GM19023 (cell line): ENCODE measurements around the gene FBLIM1.

Source experiments
- ATAC-seq: cut with Tn5 transposase; IDR thresholded peaks from one replicate; pipeline ENCODE4 v1.9.1; 2021; ENCODE audit warnings: mild to moderate bottlenecking, moderate library complexity; ENCODE audit not compliant: unreplicated experiment

Gene FBLIM1

GRCh38 chr1:15747378-15747777 is 11.2 kb upstream of the FBLIM1 start:
- no peak for ATAC-seq

GRCh38 chr1:15748264-15748663 is 10.3 kb upstream of the FBLIM1 start:
- no peak for ATAC-seq

DNA sequence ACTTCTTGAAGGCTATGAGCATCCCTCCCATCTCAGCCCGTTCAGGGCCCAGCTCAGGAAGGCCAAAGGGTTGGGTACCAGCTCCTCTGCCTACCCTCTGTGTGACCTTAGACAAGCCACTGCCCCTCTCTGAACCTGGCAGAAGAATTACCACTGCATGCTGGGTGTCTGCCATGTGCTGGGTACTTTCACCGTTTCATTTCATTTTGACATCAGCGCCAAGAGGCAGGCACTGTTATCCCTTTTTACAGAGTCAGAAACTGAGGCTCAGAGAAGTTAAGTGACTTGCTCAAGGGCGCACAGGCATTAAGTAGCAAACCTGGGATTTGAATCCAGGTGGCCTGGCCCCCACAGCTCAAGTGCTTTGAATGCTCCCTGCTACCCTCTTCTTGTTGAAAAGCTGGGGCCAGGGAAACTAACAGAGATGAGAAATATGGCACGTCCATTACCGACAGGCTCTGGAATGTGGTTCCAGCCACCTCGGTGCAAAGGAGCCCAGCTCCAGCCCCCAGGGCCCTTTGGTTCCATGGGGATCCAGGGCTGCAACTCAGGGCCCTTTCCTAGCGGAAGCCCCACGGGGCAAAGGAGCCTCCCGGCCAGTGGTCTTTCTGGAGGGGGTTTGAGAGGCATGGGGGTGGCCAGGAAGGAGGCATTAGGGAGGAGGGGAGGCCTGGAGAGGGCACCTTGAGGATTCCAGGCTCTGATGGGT is 9.8 kb upstream of the FBLIM1 start:
- no peak for ATAC-seq

GRCh38 chr1:15749399-15750291 is 8.9 kb upstream of the FBLIM1 start:
- ATAC-seq = no peak

- no peak for ATAC-seq
Measured at GRCh38 chr1:15750924-15751323, 7.7 kb upstream of the FBLIM1 start.

DNA sequence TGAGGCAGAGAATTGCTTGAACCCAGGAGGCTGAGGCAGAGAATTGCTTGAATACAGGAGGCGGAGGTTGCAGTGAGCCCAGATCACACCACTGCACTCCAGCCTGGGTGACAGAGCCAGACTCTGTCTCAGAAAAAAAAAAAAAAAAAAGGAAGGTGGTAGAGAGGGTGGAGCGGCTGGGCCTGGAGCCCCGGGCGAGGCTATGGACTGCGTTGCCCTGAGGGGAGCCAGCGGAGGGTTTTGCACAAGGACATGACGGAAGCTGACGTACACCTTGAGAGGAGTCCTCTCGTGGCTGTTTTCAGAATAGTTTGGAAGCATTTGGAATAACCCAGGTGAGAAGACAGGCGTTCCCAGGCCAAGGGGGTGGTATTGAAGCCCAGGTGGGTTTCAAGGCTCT is 6.9 kb upstream of the FBLIM1 start:
- no peak for ATAC-seq

- ATAC-seq = no peak
Measured at GRCh38 chr1:15753776-15754175, 4.8 kb upstream of the FBLIM1 start.

GRCh38 chr1:15755021-15755645 is 3.5 kb upstream of the FBLIM1 start:
- ATAC-seq = no peak

- ATAC-seq = no peak
Measured at GRCh38 chr1:15755646-15756040, 3.0 kb upstream of the FBLIM1 start.

- ATAC-seq = no peak
Measured at GRCh38 chr1:15756143-15757015, 2.2 kb upstream of the FBLIM1 start.

DNA sequence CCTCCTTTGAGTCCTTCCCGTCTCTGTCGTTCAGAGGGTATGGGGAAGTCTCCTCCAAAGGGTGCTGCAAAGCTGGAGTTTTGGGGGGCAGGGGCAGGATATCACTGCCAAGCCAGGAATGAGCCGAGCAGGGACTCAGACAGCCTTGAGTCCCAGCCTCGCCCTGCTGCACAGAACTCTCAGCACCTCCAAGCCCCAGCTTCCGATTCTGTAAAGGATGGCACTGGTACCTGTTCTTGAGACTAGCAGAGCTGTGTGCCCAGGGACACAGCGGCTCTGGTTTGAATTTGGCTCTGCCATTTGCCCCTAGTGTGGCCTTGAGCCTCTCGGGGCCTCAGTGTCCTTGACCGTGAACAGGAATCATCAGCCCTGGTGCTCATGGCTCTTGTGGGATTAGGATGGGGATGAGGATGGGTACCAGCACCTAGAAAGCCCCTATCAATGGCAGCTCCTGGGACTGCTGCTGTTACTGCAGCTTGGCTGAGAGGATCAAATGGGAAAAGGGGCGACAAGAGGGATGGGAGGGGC is 1.5 kb upstream of the FBLIM1 start:
- ATAC-seq = no peak

- ATAC-seq = no peak
Measured at GRCh38 chr1:15757575-15758342, 836 bp upstream of the FBLIM1 start.

GRCh38 chr1:15758953-15759661 is 512 bp downstream of the FBLIM1 start:
- ATAC-seq = no peak

DNA sequence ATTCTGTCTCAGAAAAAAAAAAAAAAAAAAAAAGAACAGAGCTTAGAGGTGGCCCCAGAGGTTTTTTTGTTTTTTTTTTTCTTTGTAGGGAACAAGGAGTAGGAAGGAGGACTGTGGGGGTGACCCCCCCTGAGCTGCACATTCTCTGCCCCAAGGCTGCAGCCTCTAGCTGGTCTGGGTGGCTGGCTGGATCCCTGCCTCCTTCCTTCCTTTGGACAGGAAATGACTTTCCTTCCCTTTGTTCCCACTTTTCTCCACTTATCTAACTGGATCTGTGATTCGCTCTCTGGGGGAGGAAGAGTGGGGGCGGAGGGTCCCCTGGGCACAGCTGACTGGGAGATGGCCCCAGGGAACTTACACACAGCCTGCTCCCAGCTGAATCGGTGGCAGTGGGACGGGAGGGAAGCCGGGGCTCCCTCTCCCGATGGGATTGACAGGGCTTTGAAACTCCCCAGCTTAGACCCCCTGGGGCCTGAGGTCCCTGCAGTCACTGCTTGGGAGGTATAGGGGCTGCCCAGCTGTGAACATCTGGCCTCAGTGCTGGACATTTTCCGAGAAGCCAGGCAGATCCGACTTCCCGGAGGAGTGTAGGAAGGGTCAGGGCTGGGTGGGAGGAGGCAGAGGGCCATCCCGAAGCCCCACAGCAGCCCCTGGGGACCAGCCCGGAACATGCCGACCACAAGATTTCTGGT is 2.1 kb downstream of the FBLIM1 start:
- no peak for ATAC-seq

- ATAC-seq = no peak
Measured at GRCh38 chr1:15761366-15762128, 3.0 kb downstream of the FBLIM1 start.

DNA sequence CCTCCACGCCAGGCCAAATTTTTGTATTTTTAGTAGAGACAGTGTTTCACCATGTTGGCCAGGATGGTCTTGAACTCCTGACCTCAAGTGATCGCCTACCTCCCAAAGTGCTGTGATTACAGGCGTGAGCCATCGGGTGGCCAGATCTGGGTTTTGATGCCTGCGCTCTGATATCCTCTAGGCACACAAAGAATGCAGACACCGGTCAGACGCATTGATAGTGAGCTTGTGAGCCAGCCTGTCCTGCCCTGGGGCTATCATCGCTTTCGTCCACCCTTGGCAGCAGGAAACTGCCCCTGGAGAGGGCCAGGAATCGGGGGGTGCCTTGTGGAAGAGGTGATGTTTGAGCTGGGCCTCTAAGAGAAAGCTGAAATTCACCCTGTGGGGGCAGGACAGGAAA is 4.0 kb downstream of the FBLIM1 start:
- no peak for ATAC-seq

GRCh38 chr1:15764269-15764764 is 5.7 kb downstream of the FBLIM1 start:
- ATAC-seq = no peak

- no peak for ATAC-seq
Measured at GRCh38 chr1:15764890-15765289, 6.3 kb downstream of the FBLIM1 start.
